Mesendoderm (in vitro differentiated cells): ENCODE data around the gene APOBEC3B.
A peak's percentile ranks its signal among the peaks of the same experiment; 100 is the strongest.

ENCODE experiments used
- DNase-seq: peaks from one replicate; pipeline ENCODE4 v3.0.0; 2013
- H2AK5ac ChIP-seq: 2 replicates; pipeline ENCODE4 v1.6.1; 2013; ENCODE audit warnings: low read length, inconsistent platforms
- H2BK120ac ChIP-seq: 2 replicates; pipeline ENCODE4 v1.6.1; 2013; ENCODE audit warnings: low read depth, mild to moderate bottlenecking, low read length, moderate library complexity, mixed read lengths
- H2BK15ac ChIP-seq: replicated peaks from 2 replicates; pipeline ENCODE4 v1.6.1; 2013; ENCODE audit warnings: low read depth, mild to moderate bottlenecking, moderate library complexity
- H2BK5ac ChIP-seq: 2 replicates; pipeline ENCODE4 v1.6.1; 2013; ENCODE audit warnings: low read length, inconsistent platforms
- H3K18ac ChIP-seq: 2 replicates; pipeline ENCODE4 v1.6.1; 2013; ENCODE audit warnings: mild to moderate bottlenecking, low read length, mixed read lengths
- H3K23ac ChIP-seq: one replicate; pipeline ENCODE4 v1.6.1; 2013; ENCODE audit warnings: low read length
- H3K27ac ChIP-seq: 2 replicates; pipeline ENCODE4 v1.5.1; 2013; ENCODE audit warnings: low read depth, mild to moderate bottlenecking, inconsistent platforms, low read length, moderate library complexity
- H3K27me3 ChIP-seq: 2 replicates; pipeline ENCODE4 v1.6.1; 2013; ENCODE audit warnings: low read length, control low read depth, mild to moderate bottlenecking, inconsistent platforms; ENCODE audit not compliant: insufficient read depth, poor library complexity
- H3K36me3 ChIP-seq: 2 replicates; pipeline ENCODE4 v1.6.1; 2013; ENCODE audit warnings: low read length, inconsistent platforms; ENCODE audit not compliant: control insufficient read depth, insufficient read depth
- H3K4ac ChIP-seq: one replicate; pipeline ENCODE4 v1.6.1; 2013; ENCODE audit warnings: low read depth, mild to moderate bottlenecking, low read length, moderate library complexity
- H3K4me1 ChIP-seq: 2 replicates; pipeline ENCODE4 v1.6.1; 2013; ENCODE audit warnings: low read depth, low read length, inconsistent platforms; ENCODE audit not compliant: control insufficient read depth
- H3K4me2 ChIP-seq: 2 replicates; pipeline ENCODE4 v1.6.1; 2013; ENCODE audit warnings: low read length
- H3K4me3 ChIP-seq: 2 replicates; pipeline ENCODE4 v1.5.1; 2013; ENCODE audit warnings: mild to moderate bottlenecking, low read length
- H3K56ac ChIP-seq: one replicate; pipeline ENCODE4 v1.6.1; 2013; ENCODE audit warnings: low read length
- H3K79me1 ChIP-seq: 2 replicates; pipeline ENCODE4 v1.6.1; 2013; ENCODE audit warnings: low read length, inconsistent platforms
- H3K79me2 ChIP-seq: 2 replicates; pipeline ENCODE4 v1.6.1; 2013; ENCODE audit warnings: mild to moderate bottlenecking, low read length; ENCODE audit not compliant: control insufficient read depth, insufficient read depth
- H3K9ac ChIP-seq: 2 replicates; pipeline ENCODE4 v1.6.1; 2013; ENCODE audit warnings: low read length, inconsistent platforms
- H4K5ac ChIP-seq: one replicate; pipeline ENCODE4 v1.6.1; 2013; ENCODE audit warnings: low read length
- H4K8ac ChIP-seq: one replicate; pipeline ENCODE4 v1.6.1; 2013; ENCODE audit warnings: low read depth, mild to moderate bottlenecking, control low read depth, low read length, moderate library complexity
- WGBS: extraction: QIAGEN DNeasy Blood & Tissue Kit; methylation state at CpG from one replicate; pipeline ENCODE4 v1.1.7; 2013; ENCODE audit warnings: low lambda C conversion rate, missing lambda C conversion rate; ENCODE audit not compliant: insufficient coverage; ENCODE audit errors: extremely low coverage; 5-methylcytosine and 5-hydroxymethylcytosine counted together

Gene APOBEC3B

DNA sequence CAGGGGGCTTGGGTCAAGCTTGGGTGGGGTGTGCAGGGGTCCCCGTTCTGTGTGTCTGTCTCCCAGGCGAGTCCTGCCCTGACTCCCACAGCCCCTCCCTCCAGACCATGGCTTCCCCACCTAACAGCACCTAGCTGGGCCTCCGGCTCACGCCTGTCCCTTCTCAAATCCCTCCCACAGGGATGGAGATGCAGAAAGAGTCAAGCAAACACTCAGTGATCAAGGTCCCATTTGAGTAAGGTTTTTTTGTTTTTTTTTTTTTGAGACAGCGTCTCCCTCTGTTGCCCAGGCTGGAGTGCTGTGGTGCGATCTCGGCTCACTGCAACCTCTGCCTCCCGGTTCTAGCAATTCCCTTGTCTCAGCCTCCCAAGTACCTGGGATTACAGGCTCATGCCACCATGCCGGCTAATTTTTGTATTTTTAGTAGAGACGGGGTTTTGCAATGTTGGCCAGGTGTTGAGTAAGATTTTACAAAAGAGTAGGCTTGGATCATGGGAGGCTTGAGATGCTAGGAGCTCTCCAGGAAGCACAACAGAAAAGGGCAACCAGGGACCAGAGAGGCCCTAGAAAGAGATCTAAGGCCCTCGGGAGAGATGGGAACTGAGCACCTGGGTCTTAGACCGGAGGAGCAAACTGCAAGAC is 44.5 kb downstream of the APOBEC3B start:
- Histone ChIP-seq H3K27ac (no peak overlapping the region), H3K9ac (no peak overlapping the region), H3K23ac (no peak overlapping the region), H3K18ac (no peak overlapping the region), H3K4me2 (no peak overlapping the region), H2BK15ac (no peak overlapping the region), H3K36me3 (no peaks in the 10 kb centered on the region), H3K56ac (no peak overlapping the region), H3K79me1 (peaks cover 2% of the 10 kb centered on the region), H4K5ac (no peak overlapping the region), H3K27me3 (no peaks in the 10 kb centered on the region), H2BK5ac (no peak overlapping the region), H4K8ac (no peak overlapping the region), H3K4me3 (no peak overlapping the region), H3K4me1 (no peaks in the 10 kb centered on the region), H3K79me2 (peaks cover 4% of the 10 kb centered on the region), H3K4ac (no peak overlapping the region), H2AK5ac (no peak overlapping the region), H2BK120ac (no peak overlapping the region)
- no CpG with 5 or more reads among the region's 12 CpGs for WGBS
- DNase-seq: no peak

DNA sequence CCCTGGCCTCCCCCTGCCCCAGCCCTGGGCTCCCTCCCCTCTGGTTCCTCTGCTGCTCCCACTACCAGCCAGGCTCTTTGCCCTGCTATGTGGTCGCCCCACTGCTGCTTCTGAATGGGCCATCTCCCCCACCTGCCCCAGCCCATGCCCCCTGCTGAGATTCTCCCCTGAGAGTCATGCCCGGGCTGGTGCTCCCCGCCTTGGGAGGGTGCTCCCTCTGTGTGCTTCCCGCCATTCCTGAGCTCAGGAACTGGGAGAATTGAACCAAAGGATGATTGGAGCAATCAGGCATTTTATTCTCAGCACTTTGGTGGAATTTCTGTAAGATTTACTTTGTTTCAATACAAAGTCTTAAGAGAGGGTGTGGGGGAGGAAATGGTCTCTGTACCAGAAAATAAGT is 45.6 kb downstream of the APOBEC3B start:
- Histone ChIP-seq H3K36me3 (no peaks in the 10 kb centered on the region), H3K23ac (no peak overlapping the region), H3K4me3 (no peak overlapping the region), H3K27ac (no peak overlapping the region), H4K8ac (no peak overlapping the region), H3K9ac (no peak overlapping the region), H3K4ac (no peak overlapping the region), H2AK5ac (no peak overlapping the region), H2BK5ac (no peak overlapping the region), H2BK15ac (no peak overlapping the region), H3K4me2 (no peak overlapping the region), H3K79me1 (no peaks in the 10 kb centered on the region), H2BK120ac (no peak overlapping the region), H4K5ac (no peak overlapping the region), H3K18ac (no peak overlapping the region), H3K56ac (no peak overlapping the region), H3K79me2 (no peaks in the 10 kb centered on the region), H3K4me1 (peaks cover 5% of the 10 kb centered on the region), H3K27me3 (no peaks in the 10 kb centered on the region)
- no CpG with 5 or more reads among the region's 4 CpGs for WGBS
- DNase-seq: no peak

DNA sequence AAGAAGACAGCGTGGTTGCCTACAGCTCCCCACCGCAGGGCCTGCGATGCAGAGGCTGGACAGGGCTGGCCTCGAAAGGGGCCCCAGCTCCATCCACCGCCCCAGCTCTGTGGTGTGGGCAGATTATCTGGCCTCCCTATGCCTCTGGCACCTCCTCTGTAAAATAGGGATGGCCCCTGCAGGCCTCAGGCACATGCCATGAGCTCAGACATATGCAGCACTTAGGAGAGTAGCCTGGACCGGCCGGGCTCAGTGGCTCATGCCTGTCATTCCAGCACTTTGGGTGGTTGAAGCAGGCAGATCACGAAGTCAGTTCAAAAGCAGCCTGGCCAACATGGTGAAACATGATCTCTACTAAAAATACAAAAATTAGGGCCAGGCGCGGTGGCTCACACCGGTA is 46.1 kb downstream of the APOBEC3B start:
- no peak overlapping the region for H3K4ac ChIP-seq
- no peaks in the 10 kb centered on the region for H3K36me3 ChIP-seq
- H3K9ac ChIP-seq: no peak overlapping the region
- no peak overlapping the region for H3K27ac ChIP-seq
- no peaks in the 10 kb centered on the region for H3K27me3 ChIP-seq
- H3K79me1 ChIP-seq: no peaks in the 10 kb centered on the region
- H3K23ac ChIP-seq: no peak overlapping the region
- H3K4me3 ChIP-seq: no peak overlapping the region
- peak; percentile 50 for DNase-seq
- H3K4me2 ChIP-seq: no peak overlapping the region
- H4K5ac ChIP-seq: no peak overlapping the region
- H3K56ac ChIP-seq: no peak overlapping the region
- no peak overlapping the region for H3K18ac ChIP-seq
- no peaks in the 10 kb centered on the region for H3K79me2 ChIP-seq
- H2BK120ac ChIP-seq: no peak overlapping the region
- H2BK5ac ChIP-seq: no peak overlapping the region
- no peak overlapping the region for H2BK15ac ChIP-seq
- H4K8ac ChIP-seq: no peak overlapping the region
- H3K4me1 ChIP-seq: peaks cover 5% of the 10 kb centered on the region
- H2AK5ac ChIP-seq: no peak overlapping the region
- WGBS: no CpG with 5 or more reads among the region's 11 CpGs

DNA sequence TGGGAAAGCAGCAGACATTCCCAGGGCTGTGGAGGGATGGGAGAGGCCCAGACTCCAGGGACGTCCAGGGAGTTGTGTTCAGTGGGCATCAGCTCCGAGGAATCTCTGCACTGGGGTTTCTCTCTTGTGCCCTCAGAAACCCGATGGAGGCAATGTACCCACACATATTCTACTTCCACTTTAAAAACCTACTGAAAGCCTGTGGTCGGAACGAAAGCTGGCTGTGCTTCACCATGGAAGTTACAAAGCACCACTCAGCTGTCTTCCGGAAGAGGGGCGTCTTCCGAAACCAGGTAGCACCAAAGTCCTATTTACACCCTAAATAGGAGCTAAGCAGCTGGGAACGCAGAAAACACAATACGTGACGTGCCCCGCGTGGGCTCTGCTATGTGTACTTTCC is 47.1 kb downstream of the APOBEC3B start:
- no peak overlapping the region for H2BK5ac ChIP-seq

DNA sequence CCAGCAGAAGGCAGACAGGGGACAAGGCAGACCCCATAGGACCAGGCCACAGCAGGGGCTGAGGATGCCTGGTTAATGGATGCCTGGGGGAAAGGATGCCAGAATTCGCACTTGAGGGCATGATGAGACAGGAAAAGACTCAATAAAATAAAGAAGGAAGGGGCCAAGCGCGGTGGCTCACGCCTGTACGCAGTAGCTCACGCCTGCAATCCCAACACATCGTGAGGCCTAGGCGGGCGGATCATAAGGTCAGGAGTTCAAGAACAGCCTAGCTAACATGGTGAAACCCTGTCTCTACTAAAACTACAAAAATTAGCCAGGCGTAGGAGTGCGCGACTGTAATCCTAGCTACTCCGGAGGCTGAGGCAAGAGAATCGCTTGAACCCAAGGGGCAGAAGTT is 48.6 kb downstream of the APOBEC3B start:
- H3K4me2 ChIP-seq: no peak overlapping the region

More for the DNA sequence above, 47.1 kb downstream of the APOBEC3B start:
- Histone ChIP-seq H3K36me3 (no peaks in the 10 kb centered on the region), H4K8ac (no peak overlapping the region), H3K4me2 (no peak overlapping the region), H3K79me2 (no peaks in the 10 kb centered on the region), H2BK120ac (no peak overlapping the region), H3K4ac (no peak overlapping the region), H3K9ac (no peak overlapping the region), H3K4me1 (peaks cover 5% of the 10 kb centered on the region), H3K79me1 (no peaks in the 10 kb centered on the region), H3K27ac (no peak overlapping the region), H2AK5ac (no peak overlapping the region), H3K56ac (no peak overlapping the region), H3K18ac (no peak overlapping the region), H3K23ac (no peak overlapping the region), H3K27me3 (no peaks in the 10 kb centered on the region), H4K5ac (no peak overlapping the region), H3K4me3 (no peak overlapping the region), H2BK15ac (no peak overlapping the region)
- WGBS: no CpG with 5 or more reads among the region's 13 CpGs
- DNase-seq: no peak

More for the DNA sequence above, 48.6 kb downstream of the APOBEC3B start:
- Histone ChIP-seq H2AK5ac (no peak overlapping the region), H3K23ac (no peak overlapping the region), H3K27ac (no peak overlapping the region), H3K79me2 (no peaks in the 10 kb centered on the region), H3K4me1 (peaks cover 5% of the 10 kb centered on the region), H3K56ac (no peak overlapping the region), H2BK15ac (no peak overlapping the region), H4K8ac (no peak overlapping the region), H3K27me3 (no peaks in the 10 kb centered on the region), H3K9ac (no peak overlapping the region), H4K5ac (no peak overlapping the region), H3K18ac (no peak overlapping the region), H3K79me1 (no peaks in the 10 kb centered on the region), H3K4me3 (no peak overlapping the region), H3K36me3 (no peaks in the 10 kb centered on the region), H3K4ac (no peak overlapping the region), H2BK5ac (no peak overlapping the region), H2BK120ac (no peak overlapping the region)
- WGBS: no CpG with 5 or more reads among the region's 14 CpGs
- DNase-seq: no peak
